Heart right ventricle (tissue), 16 donors: ENCODE data around the gene CCDC183. TPM values are rescaled to one million over a fixed set of nuclear protein-coding genes. Genes with fewer than 3 reads are reported as not detected.

Experiments used
- ATAC-seq, 8 donors: fragments of 200-7000 bp; cut with Tn5 transposase; one replicate each; pipeline ENCODE4 v1.9.1; 2020; ENCODE audit warnings: mild to moderate bottlenecking in 8 of 8, moderate library complexity in 8 of 8, moderate number of reproducible peaks in 1 of 8
- DNase-seq, 2 donors: peaks; one replicate each; pipeline ENCODE4 v3.0.0-alpha.2; 2020
- H3K27ac ChIP-seq, 10 donors: fragments of 200-600 bp; sonication (generic) in 2 of 10; one replicate each; pipeline versions ENCODE4 v1.5.0 to v1.8.0; 2020 to 2022; ENCODE audit warnings: mild to moderate bottlenecking in 3 of 10
- H3K27me3 ChIP-seq, 7 donors: fragments of 200-600 bp; one replicate each; pipeline ENCODE4 v1.8.0; 2021 to 2022; ENCODE audit warnings: mild to moderate bottlenecking in 2 of 7
- H3K36me3 ChIP-seq, 9 donors: fragments of 200-600 bp; sonication (generic) in 1 of 9; one replicate each; pipeline versions ENCODE4 v1.5.0 to v1.8.0; 2020 to 2022; ENCODE audit warnings: mild to moderate bottlenecking in 2 of 9
- H3K4me1 ChIP-seq, 9 donors: fragments of 200-600 bp; sonication (generic) in 1 of 9; one replicate each; pipeline versions ENCODE4 v1.5.0 to v1.8.0; 2020 to 2022; ENCODE audit warnings: mild to moderate bottlenecking in 4 of 9
- H3K4me3 ChIP-seq, 10 donors: fragments of 200-600 bp; sonication (generic) in 2 of 10; one replicate each; pipeline versions ENCODE4 v1.5.0 to v1.8.0; 2020 to 2022; ENCODE audit warnings: mild to moderate bottlenecking in 7 of 10, moderate library complexity in 2 of 10
- H3K9me3 ChIP-seq, 11 donors: fragments of 200-600 bp in 10 of 11; sonication (generic) in 2 of 11; one replicate each; pipeline versions ENCODE4 v1.5.0 to v1.8.0; 2013 to 2022; ENCODE audit warnings: mild to moderate bottlenecking in 2 of 11, control low read depth in 1 of 11, moderate library complexity in 1 of 11
- WGBS, 2 donors: extraction: QIAGEN DNeasy Blood & Tissue Kit; methylation state at CpG; one replicate each; pipeline ENCODE4 v1.1.7; 2013; ENCODE audit warnings: inconsistent platforms in 1 of 2; 5-methylcytosine and 5-hydroxymethylcytosine counted together
- intact Hi-C, 10 donors: fragments of 100-400 bp; cut with DNase I; formaldehyde crosslinking; loops; one replicate each; pipeline versions ENCODE4 v1.11.1 to v1.14.2; 2022
- polyA plus RNA-seq, 2 donors: library from polyadenylated mRNA; stranded (reverse); fragments of 200-250 nt; gene quantifications; one replicate each; pipeline ENCODE4 v1.2.3, GENCODE V29; 2013
- total RNA-seq, 10 donors: library from RNA; stranded (reverse); fragmentation: NEBNext Ultra II Directional in 3 of 10; extraction: Animal tissue kit (Norgen Biotek cat#: 25700) in 3 of 10; gene quantifications; one replicate each; pipeline versions ENCODE4 v1.2.1 to v1.2.4, GENCODE V29; 2021 to 2023
- TF ChIP-seq, protein P1 (sequence below), 9 donors: fragments of 200-600 bp; sonication (generic) in 2 of 9; IDR thresholded peaks; one replicate each; pipeline versions ENCODE4 v1.5.0 to v1.8.0; 2021 to 2022; ENCODE audit warnings: antibody characterized with exemption in 9 of 9, mild to moderate bottlenecking in 5 of 9, moderate library complexity in 1 of 9
- donor health status: Arrhythmogenic right ventricular cardiomyopathy.
- donor health status: ischemic (EF 13 %, LVEDD 7.1; RV severe dilation, severe dysfunction).
- donor health status: healthy with polysubstance abuse.
- donor health status: DM: no; HTN: yes; CAD: no.
- donor health status: DM: no; HTN: no; CAD: no.
- donor health status: ischemic (EF 25% LVEDD 6.9; RV normal size, moderate dysfunction).
- donor health status: ischemic (EF 25% LVEDD 5.7; RV mildly dilated, moderate dysfunction).
- donor health status: healthy.
- donor health status: DM: yes; HTN: yes; CAD: no.
- donor health status: Ischemic cardiomyopathy.
- donor health status: ischemic (EF 35%, LVEDD 5.7; RV mildly dilated, moderate dysfunction).
- donor health status: nonischemic (EF 11% LVEDD 7.7; RV severe dilation, severe dysfunction).
- donor health status: DM: yes; HTN: yes; CAD: no.
- donor health status: PGD.
- donor health status: ischemic (EF 29% LVEDD 5.4; RV normal size, mild dysfunction).
- donor health status: nonischemic (EF 23%, LVEDD 6.1; RV moderate dilation, normal function).

Gene CCDC183
- total and polyA plus RNA-seq, 12 donors, result 0.49 to 9.2 (median 1.1) TPM

DNA sequence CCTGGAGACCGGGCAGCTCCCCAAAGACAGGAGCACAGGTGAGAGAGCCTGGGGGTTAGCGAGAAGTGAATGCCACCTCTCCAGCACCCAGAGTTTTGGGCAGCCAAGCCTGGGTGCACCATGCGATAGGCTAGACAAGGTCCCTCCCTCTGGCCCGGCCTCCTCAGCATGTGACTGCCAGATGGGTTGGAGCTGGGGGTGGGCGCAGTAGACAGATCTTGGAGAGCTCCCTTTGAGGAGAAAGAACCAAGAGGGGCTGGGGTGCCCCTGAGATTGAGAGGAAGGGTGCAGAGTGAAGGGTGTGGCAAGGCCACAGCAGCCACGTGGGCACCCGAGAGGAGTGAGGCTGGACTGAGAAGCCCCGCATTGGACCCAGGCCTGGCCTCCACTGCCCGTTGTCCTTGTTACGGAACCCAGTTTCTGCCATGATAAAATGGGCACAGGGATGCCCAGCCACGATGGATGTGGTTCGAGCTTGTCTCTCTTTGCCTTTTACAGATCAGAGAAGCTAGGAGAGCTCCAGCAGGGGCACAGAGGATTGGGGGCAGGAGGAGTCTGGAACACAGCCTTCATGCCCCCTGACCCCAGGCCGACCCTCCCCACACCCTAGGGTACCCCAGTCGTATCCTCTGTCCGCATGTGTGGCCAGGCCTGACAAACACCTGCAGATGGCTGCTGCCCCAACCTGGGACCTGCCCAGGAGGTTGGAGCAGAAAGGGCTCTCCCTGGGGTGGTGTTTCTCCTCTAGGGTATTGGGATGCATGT is 3.6 kb upstream of the CCDC183 start:
- peaks cover 18 to 76% (median 53%) of the 10 kb centered on the region in 9 donors for H3K4me1 ChIP-seq
- peaks cover 0 to 10% (median under 1%) of the 10 kb centered on the region in 7 donors for H3K27me3 ChIP-seq
- intact Hi-C loops, result loop anchor here in 4 of 10 donors (5.0 to 10.0 kb wide), 4 partner anchors 52 to 235 kb away; partner anchors contain the start of genes FBXW5 (in 2 of the 4), PHPT1 (in 2 of the 4), ABCA2 (in 1 of the 4) and AJM1 (in 1 of the 4)
- TF ChIP-seq, protein P1, sequence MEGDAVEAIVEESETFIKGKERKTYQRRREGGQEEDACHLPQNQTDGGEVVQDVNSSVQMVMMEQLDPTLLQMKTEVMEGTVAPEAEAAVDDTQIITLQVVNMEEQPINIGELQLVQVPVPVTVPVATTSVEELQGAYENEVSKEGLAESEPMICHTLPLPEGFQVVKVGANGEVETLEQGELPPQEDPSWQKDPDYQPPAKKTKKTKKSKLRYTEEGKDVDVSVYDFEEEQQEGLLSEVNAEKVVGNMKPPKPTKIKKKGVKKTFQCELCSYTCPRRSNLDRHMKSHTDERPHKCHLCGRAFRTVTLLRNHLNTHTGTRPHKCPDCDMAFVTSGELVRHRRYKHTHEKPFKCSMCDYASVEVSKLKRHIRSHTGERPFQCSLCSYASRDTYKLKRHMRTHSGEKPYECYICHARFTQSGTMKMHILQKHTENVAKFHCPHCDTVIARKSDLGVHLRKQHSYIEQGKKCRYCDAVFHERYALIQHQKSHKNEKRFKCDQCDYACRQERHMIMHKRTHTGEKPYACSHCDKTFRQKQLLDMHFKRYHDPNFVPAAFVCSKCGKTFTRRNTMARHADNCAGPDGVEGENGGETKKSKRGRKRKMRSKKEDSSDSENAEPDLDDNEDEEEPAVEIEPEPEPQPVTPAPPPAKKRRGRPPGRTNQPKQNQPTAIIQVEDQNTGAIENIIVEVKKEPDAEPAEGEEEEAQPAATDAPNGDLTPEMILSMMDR (IDR thresholded peaks at IDR 0.05), result no peak
- no peak for ATAC-seq
- no peak for DNase-seq
- peak overlapping the region in 7 of 10 donors; percentile 72 to 93 (median 79) for H3K4me3 ChIP-seq
- H3K36me3 ChIP-seq, result peaks cover 0 to 25% (median 0%) of the 10 kb centered on the region in 9 donors
- no peaks in the 10 kb centered on the region for H3K9me3 ChIP-seq
- H3K27ac ChIP-seq, result peak overlapping the region in 6 of 10 donors; percentile 91 to 98 (median 96)
- 76 to 77% methylated on average over 15 of the region's 15 CpGs for WGBS, 2 donors

DNA sequence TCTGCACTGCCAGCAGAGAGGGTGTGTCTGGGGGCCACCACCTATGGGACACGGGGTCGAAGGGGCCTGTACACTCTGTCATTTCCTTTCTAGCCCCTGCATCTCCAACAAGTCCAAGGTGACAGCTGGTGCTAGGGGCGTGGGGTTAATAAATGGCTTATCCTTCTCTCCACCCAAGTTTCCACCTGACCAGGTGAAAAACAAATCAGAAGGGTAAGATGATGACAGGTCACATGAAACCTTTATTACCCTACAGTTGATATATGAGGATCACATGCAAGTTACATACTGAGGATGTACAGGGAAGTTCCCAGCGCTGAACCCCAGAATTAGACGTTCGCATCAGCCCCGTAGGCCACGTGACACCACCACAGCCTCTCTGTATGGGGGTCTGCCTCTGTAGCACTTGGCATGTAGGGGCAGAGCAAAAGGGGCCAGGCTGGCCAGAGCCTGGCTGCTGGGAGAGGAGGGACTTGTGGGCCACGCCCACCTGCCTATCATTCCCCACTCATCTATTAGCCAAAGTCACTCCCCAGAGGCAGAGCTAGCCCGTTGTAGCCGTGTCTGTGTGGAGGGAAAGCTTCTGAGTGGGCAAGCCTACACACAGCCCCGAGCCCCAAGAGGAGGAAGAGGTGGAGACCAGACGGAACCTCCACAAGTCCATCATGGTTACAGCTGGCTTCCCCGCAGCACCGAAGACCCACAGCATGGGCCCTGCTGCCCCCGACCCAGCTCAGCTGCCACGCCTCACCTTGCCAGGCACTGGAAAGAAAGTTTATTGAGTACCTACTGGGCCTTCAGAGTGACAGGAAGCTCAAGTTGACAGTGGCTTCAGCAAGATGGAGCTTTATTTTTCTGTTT is 2.8 kb upstream of the CCDC183 start:
- peaks cover 19 to 74% (median 49%) of the 10 kb centered on the region in 9 donors for H3K4me1 ChIP-seq
- peaks cover 0 to 18% (median 9%) of the 10 kb centered on the region in 7 donors for H3K27me3 ChIP-seq
- 71% methylated on average over 17 of the region's 17 CpGs for WGBS, 2 donors
- DNase-seq (no peak), ATAC-seq (no peak)
- H3K27ac ChIP-seq, result no peak overlapping the region
- no peaks in the 10 kb centered on the region for H3K9me3 ChIP-seq
- no peak overlapping the region for H3K4me3 ChIP-seq
- intact Hi-C loops, result loop anchor here in 4 of 10 donors (5.0 to 10.0 kb wide), 4 partner anchors 51 to 234 kb away; partner anchors contain the start of genes FBXW5 (in 2 of the 4), PHPT1 (in 2 of the 4), ABCA2 (in 1 of the 4) and AJM1 (in 1 of the 4)
- peaks cover 0 to 25% (median 0%) of the 10 kb centered on the region in 9 donors for H3K36me3 ChIP-seq
- TF ChIP-seq, protein P1 (IDR thresholded peaks at IDR 0.05), result no peak

DNA sequence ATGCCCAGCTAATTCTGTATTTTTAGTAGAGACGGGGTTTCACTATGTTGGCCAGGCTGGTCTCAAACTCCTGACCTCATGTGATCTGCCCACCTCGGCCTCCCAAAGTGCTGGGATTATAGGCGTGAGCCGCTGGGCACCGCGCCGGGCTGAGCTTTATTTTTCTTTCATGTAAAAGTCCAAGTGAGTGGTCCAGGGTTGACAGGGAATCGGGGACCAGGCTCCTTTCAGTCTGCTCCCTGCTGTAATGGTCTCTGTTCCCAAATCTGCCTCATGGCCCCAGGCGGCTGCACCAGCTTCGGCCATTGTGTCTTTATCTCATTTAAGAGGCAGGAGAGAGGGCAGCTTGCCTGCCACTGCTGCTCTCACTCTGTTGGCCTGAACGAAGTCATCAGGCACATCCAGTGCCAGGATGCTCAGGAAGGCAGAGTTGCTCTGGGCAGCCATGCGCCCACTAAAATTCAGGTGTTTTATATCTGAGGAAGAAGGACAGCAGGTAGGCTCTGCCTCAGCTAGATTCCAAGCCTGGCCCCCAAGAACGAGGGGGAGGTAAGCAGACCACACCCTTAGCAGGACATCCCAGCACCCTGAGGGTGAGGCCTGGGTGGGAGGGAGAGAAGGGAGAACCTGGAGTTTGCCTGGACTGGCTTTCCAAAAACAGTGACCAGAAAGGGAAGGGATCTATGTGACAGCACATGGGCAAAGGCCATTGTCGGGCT is 1.7 kb upstream of the CCDC183 start:
- Histone ChIP-seq H3K9me3 (no peaks in the 10 kb centered on the region), H3K27ac (peak overlapping the region in 4 of 10 donors; percentile 28 to 51 (median 42)), H3K4me3 (no peak overlapping the region), H3K4me1 (peaks cover 21 to 84% (median 55%) of the 10 kb centered on the region in 9 donors), H3K36me3 (peaks cover 0 to 25% (median 0%) of the 10 kb centered on the region in 9 donors), H3K27me3 (peaks cover 0 to 29% (median 20%) of the 10 kb centered on the region in 7 donors)
- intact Hi-C loops, result loop anchor here in 4 of 10 donors (5.0 to 10.0 kb wide), 4 partner anchors 50 to 233 kb away; partner anchors contain the start of genes FBXW5 (in 2 of the 4), PHPT1 (in 2 of the 4), ABCA2 (in 1 of the 4) and AJM1 (in 1 of the 4)
- ATAC-seq (no peak), DNase-seq (no peak)
- TF ChIP-seq, protein P1 (IDR thresholded peaks at IDR 0.05), result no peak
- WGBS, 2 donors, result 81 to 85% methylated on average over 14 of the region's 14 CpGs
